Neural cell (in vitro differentiated cells): ENCODE measurements around the gene COL16A1.

Source experiments
- CTCF ChIP-seq: fragments of 450-650 bp; IDR thresholded peaks from 2 replicates; pipeline ENCODE4 v1.5.1; 2014; ENCODE audit warnings: antibody characterized with exemption, mild to moderate bottlenecking, moderate library complexity; ENCODE audit not compliant: poor library complexity, severe bottlenecking
- EP300 ChIP-seq: fragments of 450-650 bp; conservative IDR thresholded peaks from 2 replicates; pipeline ENCODE4 v1.6.1; 2014; ENCODE audit warnings: antibody characterized with exemption, mild to moderate bottlenecking, moderate library complexity; ENCODE audit not compliant: poor library complexity, severe bottlenecking
- EZH2 ChIP-seq: fragments of 200-600, 300-800 bp; shearing (Covaris generic), sonication (generic); IDR thresholded peaks from 2 replicates; pipeline ENCODE4 v1.6.1; 2014; ENCODE audit warnings: antibody characterized with exemption, low read length, borderline replicate concordance, mild to moderate bottlenecking; ENCODE audit not compliant: insufficient read depth, poor library complexity, severe bottlenecking
- MXI1 ChIP-seq: fragments of 450-650 bp; conservative IDR thresholded peaks from 2 replicates; pipeline ENCODE4 v1.6.1; 2014; ENCODE audit warnings: antibody characterized with exemption, mild to moderate bottlenecking; ENCODE audit not compliant: poor library complexity, severe bottlenecking
- POLR2AphosphoS5 ChIP-seq: IDR thresholded peaks from 2 replicates; pipeline ENCODE4 v1.6.1; 2012
- RAD21 ChIP-seq: fragments of 450-650 bp; conservative IDR thresholded peaks from 2 replicates; pipeline ENCODE4 v1.6.1; 2014; ENCODE audit warnings: antibody characterized with exemption, mild to moderate bottlenecking, moderate library complexity
- REST ChIP-seq: IDR thresholded peaks from 2 replicates; pipeline ENCODE4 v1.6.1; 2012; ENCODE audit warnings: borderline replicate concordance
- SMC3 ChIP-seq: fragments of 450-650 bp; conservative IDR thresholded peaks from 2 replicates; pipeline ENCODE4 v1.6.1; 2014; ENCODE audit warnings: antibody characterized with exemption, mild to moderate bottlenecking, moderate library complexity; ENCODE audit not compliant: poor library complexity
- TAF1 ChIP-seq: IDR thresholded peaks from 2 replicates; pipeline ENCODE4 v1.6.1; 2012; ENCODE audit warnings: low read depth

- TF ChIP-seq RAD21, result no peak
- TF ChIP-seq EZH2, result no peak
- TF ChIP-seq EP300, result peak; percentile 83
- no peak for TF ChIP-seq CTCF
- TF ChIP-seq REST, result peak; percentile 71
- peak; percentile 47 for TF ChIP-seq POLR2AphosphoS5
- TF ChIP-seq MXI1, result no peak
- peak; percentile 30 for TF ChIP-seq SMC3
- no peak for TF ChIP-seq TAF1
These were observed 49.4 kb downstream of the COL16A1 start for GRCh38 chr1:31654474-31654776.
